HepG2 (cell line): ENCODE data around the gene SMIM44. TPM values are rescaled to one million over a fixed set of nuclear protein-coding genes. Genes with fewer than 3 reads are reported as not detected.

Experiments used
- BORCS8-MEF2B ChIP-seq: sonication (generic); formaldehyde crosslinking; IDR thresholded peaks from 2 replicates; pipeline ENCODE4 v1.8.0; 2022; ENCODE audit warnings: mild to moderate bottlenecking, missing genetic modification reagents
- CEBPB ChIP-seq: IDR thresholded peaks from 2 replicates; pipeline ENCODE4 v1.6.1; 2011; ENCODE audit warnings: low read depth, low read length, improper control_type of control experiment, borderline replicate concordance
- CENPX ChIP-seq: sonication (generic); formaldehyde crosslinking; IDR thresholded peaks from 2 replicates; pipeline ENCODE4 v1.9.0; 2021; ENCODE audit warnings: mild to moderate bottlenecking, missing genetic modification reagents, moderate library complexity
- EED ChIP-seq: sonication (generic); formaldehyde crosslinking; IDR thresholded peaks from 2 replicates; pipeline ENCODE4 v1.5.0; 2020; ENCODE audit warnings: mild to moderate bottlenecking, missing genetic modification reagents
- MIER2 ChIP-seq: IDR thresholded peaks from 2 replicates; pipeline ENCODE4 v1.6.1; 2016; ENCODE audit warnings: missing biosample characterization, missing genetic modification reagents
- PAX8 ChIP-seq: sonication (generic); formaldehyde crosslinking; IDR thresholded peaks from 2 replicates; pipeline ENCODE4 v1.8.0; 2022; ENCODE audit warnings: mild to moderate bottlenecking, missing genetic modification reagents, borderline replicate concordance
- SAFB2 ChIP-seq: sonication (generic); formaldehyde crosslinking; IDR thresholded peaks from 2 replicates; pipeline ENCODE4 v1.5.1; 2020; ENCODE audit warnings: missing genetic modification reagents, low read depth, mild to moderate bottlenecking, borderline replicate concordance
- ZBTB38 ChIP-seq: sonication (generic); formaldehyde crosslinking; IDR thresholded peaks from 2 replicates; pipeline ENCODE4 v1.5.1; 2020; ENCODE audit warnings: mild to moderate bottlenecking, missing genetic modification reagents
- ZNF496 ChIP-seq: sonication (generic); formaldehyde crosslinking; IDR thresholded peaks from 2 replicates; pipeline ENCODE4 v1.8.1; 2023; ENCODE audit warnings: mild to moderate bottlenecking, moderate library complexity, missing genetic modification reagents; ENCODE audit not compliant: insufficient replicate concordance
- ZNF766 ChIP-seq: sonication (generic); formaldehyde crosslinking; IDR thresholded peaks from 2 replicates; pipeline ENCODE4 v1.5.0; 2020; ENCODE audit warnings: missing genetic modification reagents, borderline replicate concordance
- polyA plus RNA-seq, 8 experiments: library from polyadenylated mRNA; depleted of rRNA in 3 of 8; stranded (reverse) in 7 of 8; unstranded in 1 of 8; fragments of >200 nt; fragmentation: Illumina TruSeq in 4 of 8; extraction: Trizol in 4 of 8; gene quantifications; 2 replicates each; pipeline versions ENCODE4 v1.2.1 to v1.2.3, GENCODE V29; 2011 to 2016; ENCODE audit warnings: low read depth in 4 of 8, missing spikeins in 1 of 8, mixed read lengths in 1 of 8; ENCODE audit not compliant: insufficient read depth in 1 of 8
- total RNA-seq, 5 experiments: library from RNA; depleted of rRNA; stranded (reverse); fragments of >200 nt; fragmentation: Illumina TruSeq; extraction: Trizol; gene quantifications; 2 replicates each; pipeline ENCODE4 v1.2.3, GENCODE V29; 2016; ENCODE audit warnings: low read depth in 1 of 5
- TF ChIP-seq, protein P1 (sequence below), 2 experiments: fragments of 450-650 bp in 1 of 2; sonication (generic) in 1 of 2; formaldehyde crosslinking in 1 of 2; IDR thresholded peaks; 2 replicates each; pipeline versions ENCODE4 v1.6.1 to v1.8.0; 2016 to 2022; ENCODE audit warnings: antibody characterized with exemption in 1 of 2, mild to moderate bottlenecking in 1 of 2, missing genetic modification reagents in 1 of 2
- TF ChIP-seq, protein P2 (sequence below): sonication (generic); formaldehyde crosslinking; IDR thresholded peaks from 2 replicates; pipeline ENCODE4 v1.4.0; 2020; ENCODE audit warnings: mild to moderate bottlenecking, missing genetic modification reagents
- TF ChIP-seq, protein P3 (sequence below): sonication (generic); formaldehyde crosslinking; IDR thresholded peaks from 2 replicates; pipeline ENCODE4 v1.4.0; 2020; ENCODE audit warnings: mild to moderate bottlenecking, low read depth, missing genetic modification reagents
- TF ChIP-seq, protein P4 (sequence below): sonication (generic); formaldehyde crosslinking; IDR thresholded peaks from 2 replicates; pipeline ENCODE4 v1.4.0; 2020; ENCODE audit warnings: missing genetic modification reagents
- TF ChIP-seq, protein P5 (sequence below): sonication (generic); formaldehyde crosslinking; IDR thresholded peaks from 2 replicates; pipeline ENCODE4 v1.8.0; 2022; ENCODE audit warnings: mild to moderate bottlenecking, missing genetic modification reagents

SMIM44 gene
- total and polyA plus RNA-seq, 2 of the 13 experiments (the other 11 are each of a cell fraction or from before 2014, with no cell fraction given) = not detected

DNA sequence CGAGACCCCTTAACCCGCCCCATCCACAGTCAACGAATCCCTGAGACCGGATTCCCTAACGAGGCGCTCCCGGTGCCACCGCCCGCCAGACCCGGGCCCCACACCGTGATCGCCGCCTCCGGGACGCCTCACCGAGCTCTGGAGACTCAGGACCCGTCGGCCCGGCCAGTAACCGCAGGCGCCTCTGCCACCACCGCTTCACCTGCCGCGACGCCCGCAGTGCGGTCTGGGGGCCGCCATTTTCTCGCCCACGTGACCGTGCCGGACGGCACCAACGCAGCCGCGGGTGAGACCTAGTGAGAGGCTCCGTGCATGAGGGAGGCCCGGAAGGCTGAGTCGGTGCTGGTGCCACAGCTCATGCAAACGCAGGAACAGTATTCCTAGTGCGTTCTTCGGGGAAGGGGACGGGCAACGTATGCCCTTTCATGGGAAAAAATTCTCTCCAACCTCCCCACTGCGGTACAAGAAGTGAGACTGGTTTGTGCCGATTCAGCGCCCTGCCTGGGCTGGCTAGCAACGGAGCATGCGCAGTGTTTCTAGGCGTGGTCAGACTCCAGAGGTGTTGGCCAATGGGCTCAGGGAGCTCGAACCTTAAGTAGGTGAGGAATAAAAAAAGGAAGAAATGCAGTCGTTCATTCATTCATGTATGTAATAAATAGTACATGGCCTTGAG, 17.3 kb upstream of the SMIM44 start, which contains the start of gene DOHH (continued):
- TF ChIP-seq, protein P1, sequence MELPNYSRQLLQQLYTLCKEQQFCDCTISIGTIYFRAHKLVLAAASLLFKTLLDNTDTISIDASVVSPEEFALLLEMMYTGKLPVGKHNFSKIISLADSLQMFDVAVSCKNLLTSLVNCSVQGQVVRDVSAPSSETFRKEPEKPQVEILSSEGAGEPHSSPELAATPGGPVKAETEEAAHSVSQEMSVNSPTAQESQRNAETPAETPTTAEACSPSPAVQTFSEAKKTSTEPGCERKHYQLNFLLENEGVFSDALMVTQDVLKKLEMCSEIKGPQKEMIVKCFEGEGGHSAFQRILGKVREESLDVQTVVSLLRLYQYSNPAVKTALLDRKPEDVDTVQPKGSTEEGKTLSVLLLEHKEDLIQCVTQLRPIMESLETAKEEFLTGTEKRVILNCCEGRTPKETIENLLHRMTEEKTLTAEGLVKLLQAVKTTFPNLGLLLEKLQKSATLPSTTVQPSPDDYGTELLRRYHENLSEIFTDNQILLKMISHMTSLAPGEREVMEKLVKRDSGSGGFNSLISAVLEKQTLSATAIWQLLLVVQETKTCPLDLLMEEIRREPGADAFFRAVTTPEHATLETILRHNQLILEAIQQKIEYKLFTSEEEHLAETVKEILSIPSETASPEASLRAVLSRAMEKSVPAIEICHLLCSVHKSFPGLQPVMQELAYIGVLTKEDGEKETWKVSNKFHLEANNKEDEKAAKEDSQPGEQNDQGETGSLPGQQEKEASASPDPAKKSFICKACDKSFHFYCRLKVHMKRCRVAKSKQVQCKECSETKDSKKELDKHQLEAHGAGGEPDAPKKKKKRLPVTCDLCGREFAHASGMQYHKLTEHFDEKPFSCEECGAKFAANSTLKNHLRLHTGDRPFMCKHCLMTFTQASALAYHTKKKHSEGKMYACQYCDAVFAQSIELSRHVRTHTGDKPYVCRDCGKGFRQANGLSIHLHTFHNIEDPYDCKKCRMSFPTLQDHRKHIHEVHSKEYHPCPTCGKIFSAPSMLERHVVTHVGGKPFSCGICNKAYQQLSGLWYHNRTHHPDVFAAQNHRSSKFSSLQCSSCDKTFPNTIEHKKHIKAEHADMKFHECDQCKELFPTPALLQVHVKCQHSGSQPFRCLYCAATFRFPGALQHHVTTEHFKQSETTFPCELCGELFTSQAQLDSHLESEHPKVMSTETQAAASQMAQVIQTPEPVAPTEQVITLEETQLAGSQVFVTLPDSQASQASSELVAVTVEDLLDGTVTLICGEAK (IDR thresholded peaks at IDR 0.05) = no peak
- TF ChIP-seq, protein P1 (CRISPR knock-in tag; IDR thresholded peaks at IDR 0.05) = peak; percentile 90
- TF ChIP-seq, protein P2, sequence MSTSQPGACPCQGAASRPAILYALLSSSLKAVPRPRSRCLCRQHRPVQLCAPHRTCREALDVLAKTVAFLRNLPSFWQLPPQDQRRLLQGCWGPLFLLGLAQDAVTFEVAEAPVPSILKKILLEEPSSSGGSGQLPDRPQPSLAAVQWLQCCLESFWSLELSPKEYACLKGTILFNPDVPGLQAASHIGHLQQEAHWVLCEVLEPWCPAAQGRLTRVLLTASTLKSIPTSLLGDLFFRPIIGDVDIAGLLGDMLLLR (CRISPR knock-in tag) = peak; percentile 96; the same call in 1 of the 2 replicates
- no peak; the same call in 1 of the 2 replicates for TF ChIP-seq ZNF766
- no peak for TF ChIP-seq ZNF496 (CRISPR knock-in tag)
- peak; percentile 63; the same call in 1 of the 2 replicates for TF ChIP-seq CEBPB
- TF ChIP-seq, protein P3, sequence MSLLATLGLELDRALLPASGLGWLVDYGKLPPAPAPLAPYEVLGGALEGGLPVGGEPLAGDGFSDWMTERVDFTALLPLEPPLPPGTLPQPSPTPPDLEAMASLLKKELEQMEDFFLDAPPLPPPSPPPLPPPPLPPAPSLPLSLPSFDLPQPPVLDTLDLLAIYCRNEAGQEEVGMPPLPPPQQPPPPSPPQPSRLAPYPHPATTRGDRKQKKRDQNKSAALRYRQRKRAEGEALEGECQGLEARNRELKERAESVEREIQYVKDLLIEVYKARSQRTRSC (CRISPR knock-in tag) = no peak
- peak; percentile 98 for TF ChIP-seq EED
- TF ChIP-seq, protein P4, sequence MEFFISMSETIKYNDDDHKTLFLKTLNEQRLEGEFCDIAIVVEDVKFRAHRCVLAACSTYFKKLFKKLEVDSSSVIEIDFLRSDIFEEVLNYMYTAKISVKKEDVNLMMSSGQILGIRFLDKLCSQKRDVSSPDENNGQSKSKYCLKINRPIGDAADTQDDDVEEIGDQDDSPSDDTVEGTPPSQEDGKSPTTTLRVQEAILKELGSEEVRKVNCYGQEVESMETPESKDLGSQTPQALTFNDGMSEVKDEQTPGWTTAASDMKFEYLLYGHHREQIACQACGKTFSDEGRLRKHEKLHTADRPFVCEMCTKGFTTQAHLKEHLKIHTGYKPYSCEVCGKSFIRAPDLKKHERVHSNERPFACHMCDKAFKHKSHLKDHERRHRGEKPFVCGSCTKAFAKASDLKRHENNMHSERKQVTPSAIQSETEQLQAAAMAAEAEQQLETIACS (CRISPR knock-in tag) = no peak
- TF ChIP-seq, protein P5, sequence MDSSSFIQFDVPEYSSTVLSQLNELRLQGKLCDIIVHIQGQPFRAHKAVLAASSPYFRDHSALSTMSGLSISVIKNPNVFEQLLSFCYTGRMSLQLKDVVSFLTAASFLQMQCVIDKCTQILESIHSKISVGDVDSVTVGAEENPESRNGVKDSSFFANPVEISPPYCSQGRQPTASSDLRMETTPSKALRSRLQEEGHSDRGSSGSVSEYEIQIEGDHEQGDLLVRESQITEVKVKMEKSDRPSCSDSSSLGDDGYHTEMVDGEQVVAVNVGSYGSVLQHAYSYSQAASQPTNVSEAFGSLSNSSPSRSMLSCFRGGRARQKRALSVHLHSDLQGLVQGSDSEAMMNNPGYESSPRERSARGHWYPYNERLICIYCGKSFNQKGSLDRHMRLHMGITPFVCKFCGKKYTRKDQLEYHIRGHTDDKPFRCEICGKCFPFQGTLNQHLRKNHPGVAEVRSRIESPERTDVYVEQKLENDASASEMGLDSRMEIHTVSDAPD (CRISPR knock-in tag) = 0 out of 2 replicates have a peak, but pooled peaks have one; percentile 58
- no peak for TF ChIP-seq MIER2 (CRISPR knock-in tag)
- peak; percentile 76 for TF ChIP-seq BORCS8-MEF2B (CRISPR knock-in tag)
- 0 out of 2 replicates have a peak, but pooled peaks have one; percentile 52 for TF ChIP-seq ZBTB38
- TF ChIP-seq CENPX (CRISPR knock-in tag) = no peak
- peak; percentile 77 for TF ChIP-seq SAFB2
- TF ChIP-seq PAX8 = 0 out of 2 replicates have a peak, but pooled peaks have one; percentile 32
